ENCODE results near the gene WSCD2.

DNA sequence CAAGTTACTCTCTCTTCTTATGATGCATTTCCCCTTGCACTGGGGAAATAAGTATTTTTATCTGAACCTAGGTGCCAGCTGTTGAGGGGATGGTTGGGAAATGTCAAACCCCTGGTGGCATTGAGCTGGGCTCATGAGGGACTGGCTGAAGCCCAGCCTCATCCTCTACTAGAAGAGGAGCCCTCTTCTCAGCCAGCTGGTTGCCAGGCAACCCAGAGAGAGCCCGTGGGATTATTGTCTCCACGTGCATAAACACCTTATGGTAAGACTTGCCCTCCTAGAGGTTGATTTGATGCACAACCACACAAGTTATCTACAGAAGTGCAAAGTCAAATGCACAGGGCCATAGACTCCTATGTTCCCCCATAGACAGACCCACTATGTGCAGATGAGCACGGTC is 89.8 kb downstream of the WSCD2 start:
- TF ChIP-seq YY1 (IDR thresholded peaks at IDR 0.05; ENCODE audit: insufficient read depth, insufficient read length) (no peak), ZNF274 (IDR thresholded peaks at IDR 0.05; ENCODE audit: low read depth, low read length) (no peak), SUZ12 (IDR thresholded peaks at IDR 0.05; ENCODE audit: extremely low read depth, insufficient read depth, insufficient read length) (no peak)

Data from NT2/D1 (cell line).